Measurements from ENCODE around the gene CFB.

The CFB gene

GRCh38 chr6:31958741-31959739 lies 13.1 kb downstream of the CFB start, which contains the start of the genes NELFE and SKIC2 (continued):
- TF ChIP-seq, protein P1, sequence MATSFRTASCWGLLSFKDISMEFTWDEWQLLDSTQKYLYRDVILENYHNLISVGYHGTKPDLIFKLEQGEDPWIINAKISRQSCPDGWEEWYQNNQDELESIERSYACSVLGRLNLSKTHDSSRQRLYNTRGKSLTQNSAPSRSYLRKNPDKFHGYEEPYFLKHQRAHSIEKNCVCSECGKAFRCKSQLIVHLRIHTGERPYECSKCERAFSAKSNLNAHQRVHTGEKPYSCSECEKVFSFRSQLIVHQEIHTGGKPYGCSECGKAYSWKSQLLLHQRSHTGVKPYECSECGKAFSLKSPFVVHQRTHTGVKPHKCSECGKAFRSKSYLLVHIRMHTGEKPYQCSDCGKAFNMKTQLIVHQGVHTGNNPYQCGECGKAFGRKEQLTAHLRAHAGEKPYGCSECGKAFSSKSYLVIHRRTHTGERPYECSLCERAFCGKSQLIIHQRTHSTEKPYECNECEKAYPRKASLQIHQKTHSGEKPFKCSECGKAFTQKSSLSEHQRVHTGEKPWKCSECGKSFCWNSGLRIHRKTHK (tag by site-specific recombination; IDR thresholded peaks at IDR 0.05), result no peak
- TF ChIP-seq ZNF138 (tag by site-specific recombination; IDR thresholded peaks at IDR 0.05; ENCODE audit: borderline replicate concordance), result no peak
- TF ChIP-seq, protein P2, sequence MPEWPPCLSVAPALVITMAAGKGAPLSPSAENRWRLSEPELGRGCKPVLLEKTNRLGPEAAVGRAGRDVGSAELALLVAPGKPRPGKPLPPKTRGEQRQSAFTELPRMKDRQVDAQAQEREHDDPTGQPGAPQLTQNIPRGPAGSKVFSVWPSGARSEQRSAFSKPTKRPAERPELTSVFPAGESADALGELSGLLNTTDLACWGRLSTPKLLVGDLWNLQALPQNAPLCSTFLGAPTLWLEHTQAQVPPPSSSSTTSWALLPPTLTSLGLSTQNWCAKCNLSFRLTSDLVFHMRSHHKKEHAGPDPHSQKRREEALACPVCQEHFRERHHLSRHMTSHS (tag by site-specific recombination; IDR thresholded peaks at IDR 0.05), result no peak
- TF ChIP-seq, protein P3, sequence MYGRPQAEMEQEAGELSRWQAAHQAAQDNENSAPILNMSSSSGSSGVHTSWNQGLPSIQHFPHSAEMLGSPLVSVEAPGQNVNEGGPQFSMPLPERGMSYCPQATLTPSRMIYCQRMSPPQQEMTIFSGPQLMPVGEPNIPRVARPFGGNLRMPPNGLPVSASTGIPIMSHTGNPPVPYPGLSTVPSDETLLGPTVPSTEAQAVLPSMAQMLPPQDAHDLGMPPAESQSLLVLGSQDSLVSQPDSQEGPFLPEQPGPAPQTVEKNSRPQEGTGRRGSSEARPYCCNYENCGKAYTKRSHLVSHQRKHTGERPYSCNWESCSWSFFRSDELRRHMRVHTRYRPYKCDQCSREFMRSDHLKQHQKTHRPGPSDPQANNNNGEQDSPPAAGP (tag by site-specific recombination; IDR thresholded peaks at IDR 0.05), result no peak
- TF ChIP-seq ZNF292 (tag by site-specific recombination; IDR thresholded peaks at IDR 0.05; ENCODE audit: borderline replicate concordance, low read depth), result no peak
- no peak for TF ChIP-seq ZNF404 (tag by site-specific recombination; IDR thresholded peaks at IDR 0.05)
- no peak for TF ChIP-seq ZNF280C (tag by site-specific recombination; IDR thresholded peaks at IDR 0.05)
- no peak for TF ChIP-seq ZNF184 (tag by site-specific recombination; IDR thresholded peaks at IDR 0.05)
- TF ChIP-seq ZNF18 (tag by site-specific recombination; IDR thresholded peaks at IDR 0.05), result no peak
- TF ChIP-seq ZNF660 (tag by site-specific recombination; IDR thresholded peaks at IDR 0.05), result peak; percentile 76
- no peak for TF ChIP-seq ZNF274 (IDR thresholded peaks at IDR 0.05; ENCODE audit: low read length)
- no peak for TF ChIP-seq ZNF274 (tag by site-specific recombination; IDR thresholded peaks at IDR 0.05; ENCODE audit: borderline replicate concordance)
- TF ChIP-seq ZNF624 (tag by site-specific recombination; IDR thresholded peaks at IDR 0.05), result no peak
- TF ChIP-seq ZNF121 (tag by site-specific recombination; IDR thresholded peaks at IDR 0.05), result no peak
- TF ChIP-seq, protein P4, sequence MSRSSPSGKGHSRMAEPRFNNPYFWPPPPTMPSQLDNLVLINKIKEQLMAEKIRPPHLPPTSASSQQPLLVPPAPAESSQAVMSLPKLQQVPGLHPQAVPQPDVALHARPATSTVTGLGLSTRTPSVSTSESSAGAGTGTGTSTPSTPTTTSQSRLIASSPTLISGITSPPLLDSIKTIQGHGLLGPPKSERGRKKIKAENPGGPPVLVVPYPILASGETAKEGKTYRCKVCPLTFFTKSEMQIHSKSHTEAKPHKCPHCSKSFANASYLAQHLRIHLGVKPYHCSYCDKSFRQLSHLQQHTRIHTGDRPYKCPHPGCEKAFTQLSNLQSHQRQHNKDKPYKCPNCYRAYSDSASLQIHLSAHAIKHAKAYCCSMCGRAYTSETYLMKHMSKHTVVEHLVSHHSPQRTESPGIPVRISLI (tag by site-specific recombination; IDR thresholded peaks at IDR 0.05), result no peak
- no peak for TF ChIP-seq ZNF426 (tag by site-specific recombination; IDR thresholded peaks at IDR 0.05)
- TF ChIP-seq, protein P5, sequence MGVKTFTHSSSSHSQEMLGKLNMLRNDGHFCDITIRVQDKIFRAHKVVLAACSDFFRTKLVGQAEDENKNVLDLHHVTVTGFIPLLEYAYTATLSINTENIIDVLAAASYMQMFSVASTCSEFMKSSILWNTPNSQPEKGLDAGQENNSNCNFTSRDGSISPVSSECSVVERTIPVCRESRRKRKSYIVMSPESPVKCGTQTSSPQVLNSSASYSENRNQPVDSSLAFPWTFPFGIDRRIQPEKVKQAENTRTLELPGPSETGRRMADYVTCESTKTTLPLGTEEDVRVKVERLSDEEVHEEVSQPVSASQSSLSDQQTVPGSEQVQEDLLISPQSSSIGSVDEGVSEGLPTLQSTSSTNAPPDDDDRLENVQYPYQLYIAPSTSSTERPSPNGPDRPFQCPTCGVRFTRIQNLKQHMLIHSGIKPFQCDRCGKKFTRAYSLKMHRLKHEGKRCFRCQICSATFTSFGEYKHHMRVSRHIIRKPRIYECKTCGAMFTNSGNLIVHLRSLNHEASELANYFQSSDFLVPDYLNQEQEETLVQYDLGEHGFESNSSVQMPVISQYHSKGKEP (tag by site-specific recombination; IDR thresholded peaks at IDR 0.05), result no peak; the same call in 1 of the 2 replicates
- TF ChIP-seq GLIS2 (tag by site-specific recombination; IDR thresholded peaks at IDR 0.05), result peak; percentile 94
- TF ChIP-seq MYNN (tag by site-specific recombination; IDR thresholded peaks at IDR 0.05; ENCODE audit: borderline replicate concordance), result no peak
- no peak for TF ChIP-seq ZNF585B (tag by site-specific recombination; IDR thresholded peaks at IDR 0.05)
- TF ChIP-seq ZNF155 (tag by site-specific recombination; IDR thresholded peaks at IDR 0.05), result no peak
- TF ChIP-seq, protein P6, sequence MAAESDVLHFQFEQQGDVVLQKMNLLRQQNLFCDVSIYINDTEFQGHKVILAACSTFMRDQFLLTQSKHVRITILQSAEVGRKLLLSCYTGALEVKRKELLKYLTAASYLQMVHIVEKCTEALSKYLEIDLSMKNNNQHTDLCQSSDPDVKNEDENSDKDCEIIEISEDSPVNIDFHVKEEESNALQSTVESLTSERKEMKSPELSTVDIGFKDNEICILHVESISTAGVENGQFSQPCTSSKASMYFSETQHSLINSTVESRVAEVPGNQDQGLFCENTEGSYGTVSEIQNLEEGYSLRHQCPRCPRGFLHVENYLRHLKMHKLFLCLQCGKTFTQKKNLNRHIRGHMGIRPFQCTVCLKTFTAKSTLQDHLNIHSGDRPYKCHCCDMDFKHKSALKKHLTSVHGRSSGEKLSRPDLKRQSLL (tag by site-specific recombination; IDR thresholded peaks at IDR 0.05), result peak; percentile 100
- TF ChIP-seq ZBTB1 (tag by site-specific recombination; IDR thresholded peaks at IDR 0.05), result no peak
- TF ChIP-seq ZNF473 (tag by site-specific recombination; IDR thresholded peaks at IDR 0.05), result no peak
- no peak for TF ChIP-seq FEZF1 (tag by site-specific recombination; IDR thresholded peaks at IDR 0.05)
- peak; percentile 100 for TF ChIP-seq ZNF580 (tag by site-specific recombination; IDR thresholded peaks at IDR 0.05)

Measured in HEK293 (cell line).